Activated T-cell treated with anti-CD3 and anti-CD28 coated beads for 4 hours (primary cell): ENCODE measurements around the gene CRYBG2.
"Not testable (repeated sequence)": the region's sequence is repeated elsewhere in the genome, so short reads cannot be mapped to it uniquely, and the experiment has no call there.

Experiments
- DNase-seq: peaks from one replicate; pipeline ENCODE4 v3.0.0-alpha.2; 2020

Gene CRYBG2

DNA sequence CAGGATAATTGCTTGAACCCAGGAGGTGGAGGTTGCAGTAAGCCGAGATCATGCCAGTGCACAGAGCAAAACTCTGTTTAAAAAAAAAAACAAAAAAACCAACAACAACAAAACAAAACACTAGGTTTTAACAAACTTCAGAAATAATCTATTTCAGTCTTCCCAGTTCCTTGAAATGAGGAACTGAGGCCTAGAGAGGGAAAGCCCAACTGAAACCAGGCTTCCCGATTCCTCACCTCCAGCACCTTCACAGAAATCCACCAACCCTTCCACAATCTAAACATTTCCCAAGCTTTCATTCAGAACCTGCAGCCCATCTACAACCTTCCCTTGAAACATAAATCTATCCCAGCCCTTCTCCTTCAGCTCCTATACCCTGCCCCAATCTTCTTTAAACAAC, 36.8 kb downstream of the CRYBG2 start:
- no peak for DNase-seq

DNA sequence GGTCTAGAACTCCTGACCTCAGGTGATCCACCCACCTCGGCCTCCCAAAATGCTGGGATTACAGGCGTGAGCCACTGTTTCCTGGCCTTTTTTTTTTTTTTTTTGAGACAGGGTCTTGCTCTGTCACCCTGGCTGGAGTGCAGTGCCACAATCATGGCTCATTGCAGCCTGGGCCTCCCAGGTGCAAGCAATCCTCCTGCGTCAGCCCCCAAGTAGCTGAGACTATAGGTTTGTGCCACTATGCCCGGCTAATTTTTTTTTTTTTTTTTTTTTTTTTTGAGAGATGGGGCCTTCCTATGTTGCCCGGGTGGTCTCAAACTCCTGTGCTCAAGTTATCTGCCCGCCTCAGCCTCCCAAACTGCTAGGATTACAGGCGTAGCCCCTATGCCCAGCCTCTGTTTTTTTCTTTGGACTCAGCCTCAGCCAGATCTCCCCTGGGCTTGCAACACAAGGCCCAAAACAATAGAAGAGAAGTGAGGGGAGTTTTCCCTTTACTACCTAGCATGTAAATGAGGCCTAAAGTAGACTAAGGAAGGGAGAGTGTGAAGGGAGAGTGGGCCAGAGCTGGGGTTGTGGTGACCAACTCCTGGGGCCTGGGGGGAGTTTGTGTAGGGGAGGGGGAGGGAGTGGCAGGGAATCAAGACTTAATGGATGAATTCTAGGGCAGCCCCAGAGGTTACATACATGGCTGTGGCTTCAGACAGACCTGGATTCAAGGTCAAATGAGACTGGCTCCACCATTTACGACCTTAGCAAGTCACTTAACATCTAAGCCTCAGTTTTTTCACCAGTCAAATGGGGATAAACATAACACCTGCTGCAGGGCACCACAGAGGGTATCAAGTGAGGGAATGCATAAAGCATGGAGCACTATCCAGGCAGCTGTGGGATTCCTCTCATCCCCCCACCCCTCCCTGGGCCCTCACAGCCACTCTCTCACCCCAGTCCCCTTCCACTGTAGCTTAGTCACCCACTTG, 37.8 kb downstream of the CRYBG2 start:
- no peak for DNase-seq

DNA sequence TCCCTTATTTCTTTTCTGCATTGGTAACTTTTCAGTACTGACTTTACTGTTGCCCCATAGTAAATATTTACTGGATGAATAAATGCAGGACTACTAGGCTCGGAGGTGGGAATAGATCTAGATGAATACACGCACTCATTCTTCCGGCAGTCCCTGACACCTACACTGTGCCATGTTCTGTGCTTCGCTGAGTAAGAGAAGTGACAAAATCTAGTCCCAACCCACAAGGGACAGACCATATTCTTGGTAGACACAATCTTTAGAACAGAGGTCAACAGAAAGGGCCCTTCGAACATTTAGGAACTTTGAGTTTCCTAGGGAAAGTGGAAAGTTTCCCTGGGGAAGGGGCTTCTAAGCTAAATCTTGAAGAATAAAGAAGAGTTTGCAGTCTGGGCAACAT, 39.4 kb downstream of the CRYBG2 start:
- DNase-seq = no peak

DNA sequence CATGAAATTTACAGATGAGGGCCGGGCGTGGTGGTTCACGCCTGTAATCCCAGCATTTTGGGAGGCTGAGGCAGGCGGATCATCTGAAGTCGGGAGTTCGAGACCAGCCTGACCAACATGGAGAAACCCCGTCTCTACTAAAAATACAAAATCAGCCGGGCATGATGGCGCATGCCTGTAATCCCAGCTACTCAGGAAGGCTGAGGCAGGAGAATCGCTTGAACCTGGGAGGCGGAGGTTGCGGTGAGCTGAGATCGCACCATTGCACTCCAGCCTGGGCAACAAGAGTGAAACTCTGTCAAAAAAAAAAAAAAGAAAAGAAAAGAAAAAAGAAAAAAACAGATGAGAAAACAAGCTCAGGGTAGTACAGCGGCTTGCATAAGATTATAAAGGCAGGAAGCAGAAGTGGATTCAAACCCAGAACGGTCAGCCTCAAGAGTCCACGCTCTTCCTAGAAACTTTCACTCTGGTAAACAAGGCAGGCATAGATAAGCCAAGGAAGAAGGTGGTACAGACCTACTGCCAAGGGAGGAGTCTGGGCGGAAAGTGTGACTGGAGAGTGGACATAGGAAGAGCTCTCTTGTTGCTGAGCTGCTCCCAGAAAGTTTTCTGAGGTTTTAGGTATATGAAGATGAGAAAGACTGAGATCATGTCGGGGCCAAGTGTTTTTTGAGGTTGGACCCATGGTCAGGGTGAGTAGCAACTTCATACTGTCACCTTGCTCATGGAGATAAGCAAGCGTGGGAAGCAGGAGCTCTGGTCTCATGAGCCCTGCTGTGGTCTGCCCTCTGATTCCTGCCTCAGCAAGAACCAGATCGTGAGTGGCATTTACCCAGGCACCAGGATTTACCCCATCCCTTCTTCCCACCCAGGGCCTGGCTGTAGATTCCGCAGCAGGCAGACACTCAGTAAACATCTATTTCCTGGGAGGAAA, 45.7 kb downstream of the CRYBG2 start:
- not testable (repeated sequence) for DNase-seq

DNA sequence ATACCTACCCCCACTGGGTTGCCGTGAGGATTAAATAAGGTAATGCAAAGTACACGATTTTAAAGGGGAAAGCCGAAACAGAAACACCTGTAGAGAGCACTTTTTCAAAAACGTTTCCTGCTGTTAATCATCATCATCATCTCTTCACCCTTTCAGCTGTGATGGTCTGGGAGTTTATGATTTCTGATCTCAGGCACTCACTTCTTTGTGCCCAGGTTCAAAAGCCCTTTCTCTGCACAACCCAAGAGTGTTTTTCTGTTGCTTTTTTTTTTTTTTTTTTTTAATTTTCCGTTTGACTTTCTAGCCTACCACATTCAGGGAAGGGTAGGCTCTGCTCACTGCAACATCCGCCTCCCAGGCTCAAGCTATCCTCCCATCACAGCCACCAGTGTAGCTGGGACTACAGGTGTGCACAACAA, 46.6 kb downstream of the CRYBG2 start:
- no peak for DNase-seq

DNA sequence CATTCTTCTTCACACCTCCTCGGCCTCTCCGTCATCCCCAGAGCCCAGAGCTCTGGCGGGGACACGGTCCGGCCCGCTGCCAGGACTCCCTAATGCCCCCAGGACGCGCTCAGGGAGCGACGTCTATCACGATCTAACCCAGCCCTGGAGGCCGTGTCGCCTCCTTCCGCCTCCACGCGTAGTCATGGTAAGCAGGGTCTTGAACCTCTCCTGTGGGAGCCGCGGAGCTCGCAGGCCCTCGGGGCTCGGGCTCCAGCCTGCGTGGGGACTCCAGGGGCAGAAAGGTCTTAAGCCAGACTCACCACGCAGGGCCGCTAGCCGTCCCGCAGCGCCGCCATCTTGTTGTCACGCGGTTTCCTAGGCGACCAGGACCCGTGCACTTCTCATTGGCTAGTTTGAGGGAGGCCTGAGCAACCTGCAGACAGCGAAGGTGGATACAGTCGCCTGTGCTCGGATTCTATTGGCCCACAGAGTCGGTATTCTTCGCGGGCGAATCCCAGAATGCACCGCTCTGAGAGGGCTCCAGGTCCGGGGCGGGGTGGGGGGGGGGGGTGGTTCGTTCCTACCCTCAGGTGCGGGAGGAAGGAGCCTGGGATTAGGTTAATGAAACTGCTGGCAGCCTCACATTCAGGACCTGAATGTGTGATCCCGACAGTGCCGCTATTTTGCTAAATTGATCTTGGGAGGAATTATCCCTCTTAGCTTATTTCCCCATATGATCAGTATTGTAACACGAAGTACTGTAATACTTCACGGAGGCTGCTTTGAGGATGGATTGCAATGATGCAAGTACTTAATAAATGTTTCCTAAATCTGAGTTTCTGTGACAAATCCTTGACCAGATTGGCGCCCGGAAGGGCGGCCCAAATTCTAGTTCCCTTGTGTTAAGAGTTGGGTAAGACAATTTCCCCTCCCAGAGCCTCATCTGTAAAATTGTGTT, 47.4 kb downstream of the CRYBG2 start, which contains the start of gene UBXN11:
Gene UBXN11 (minus strand): TSS at position 347 of the 940 bp plus-strand sequence. CDS start 3,753 bp downstream, outside the sequence.
- peak; percentile 85 for DNase-seq

DNA sequence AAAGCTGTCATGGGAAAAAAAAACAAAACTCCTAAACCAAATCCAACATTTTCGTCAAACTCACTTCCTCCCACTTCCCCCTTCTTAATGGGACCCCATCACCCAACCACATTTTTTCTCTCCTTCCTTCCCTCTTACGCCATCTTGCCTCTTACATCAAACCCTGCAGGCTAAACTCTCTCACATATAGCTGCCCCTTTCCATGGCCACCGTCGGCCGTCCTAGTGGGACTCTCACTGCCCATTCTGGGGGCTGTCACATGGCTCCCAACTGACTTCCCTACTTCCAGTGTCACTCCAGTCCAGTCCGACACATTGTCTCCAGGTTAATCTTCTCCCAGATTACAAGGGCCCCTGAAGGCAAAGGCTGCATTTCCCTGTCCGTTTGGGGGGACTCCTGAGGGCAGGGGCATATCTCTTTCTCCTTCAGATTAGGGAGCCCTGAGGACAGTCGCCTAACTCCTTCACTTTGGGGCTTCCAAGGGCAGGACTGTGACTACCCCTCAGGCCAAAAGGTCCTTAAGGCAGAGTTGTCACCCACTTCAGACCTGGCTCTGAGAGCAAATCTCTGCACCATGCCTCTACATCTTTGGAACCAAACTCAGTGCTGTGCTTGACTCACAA, 48.2 kb downstream of the CRYBG2 start:
- no peak for DNase-seq

DNA sequence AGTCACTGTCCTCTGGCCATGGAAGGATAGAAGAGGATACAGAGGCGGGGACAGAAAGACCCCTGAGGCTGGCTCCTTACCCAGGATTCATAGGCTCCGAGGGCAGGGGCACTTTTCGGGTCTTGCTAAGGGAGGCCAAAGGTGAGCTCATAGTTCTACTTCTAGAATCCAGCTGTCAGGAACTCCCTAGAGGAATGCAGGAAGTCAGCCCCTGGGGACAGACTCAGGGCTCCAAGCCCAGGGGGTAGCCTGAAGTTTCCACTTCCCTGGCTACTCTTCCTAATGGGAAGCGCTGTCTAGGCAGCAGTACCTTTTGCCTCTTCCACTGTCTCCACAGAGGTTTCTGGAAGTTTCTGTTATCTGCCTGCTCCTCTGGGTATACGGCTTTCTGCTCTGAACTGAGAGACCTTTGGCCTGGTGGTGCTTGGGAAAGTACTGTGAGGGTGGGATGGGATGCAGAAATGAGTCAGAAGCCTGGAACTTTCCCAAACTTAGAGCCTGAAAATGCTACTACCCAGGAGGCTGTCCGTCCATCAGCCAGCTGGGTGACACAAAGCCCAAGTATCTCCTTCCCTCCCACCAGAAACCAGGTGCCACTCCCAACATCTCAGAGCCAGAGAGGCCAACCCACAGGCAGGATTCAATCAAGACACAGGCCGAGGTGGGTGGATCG, 51.1 kb downstream of the CRYBG2 start:
- DNase-seq = no peak

DNA sequence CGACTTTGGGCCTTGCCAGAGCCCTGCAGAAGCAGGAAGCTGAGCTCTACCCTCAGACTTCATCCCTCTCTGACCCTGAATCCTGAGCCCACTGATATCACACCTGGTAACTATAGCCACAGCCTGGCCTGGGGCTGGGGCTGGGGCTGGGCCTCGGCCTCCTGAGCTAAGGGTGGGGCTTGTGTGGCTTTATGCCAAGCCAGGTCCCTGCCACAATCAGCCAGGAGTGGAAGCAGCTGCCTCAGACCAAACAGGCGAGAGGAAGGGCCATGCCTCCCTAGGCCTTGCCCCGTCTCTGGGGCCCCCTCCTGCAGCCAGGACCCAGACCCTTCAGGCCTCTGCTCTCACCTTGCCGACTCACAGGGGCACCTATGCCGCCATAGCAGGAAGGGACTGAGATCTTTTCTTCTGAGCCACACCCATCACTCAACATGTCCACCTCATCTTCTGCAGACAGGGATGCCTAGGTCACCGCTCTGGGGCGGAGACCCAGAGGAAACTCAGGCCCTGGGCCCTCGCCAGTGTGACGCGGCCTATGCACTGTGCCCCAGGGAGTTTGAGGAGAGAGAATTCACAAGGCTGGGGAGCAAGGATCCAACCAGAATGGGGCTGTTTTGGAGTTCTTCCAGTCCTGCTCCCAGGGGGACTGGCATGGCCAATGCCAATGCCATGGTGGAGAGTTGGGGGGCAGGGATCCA, 53.2 kb downstream of the CRYBG2 start:
- DNase-seq = no peak

DNA sequence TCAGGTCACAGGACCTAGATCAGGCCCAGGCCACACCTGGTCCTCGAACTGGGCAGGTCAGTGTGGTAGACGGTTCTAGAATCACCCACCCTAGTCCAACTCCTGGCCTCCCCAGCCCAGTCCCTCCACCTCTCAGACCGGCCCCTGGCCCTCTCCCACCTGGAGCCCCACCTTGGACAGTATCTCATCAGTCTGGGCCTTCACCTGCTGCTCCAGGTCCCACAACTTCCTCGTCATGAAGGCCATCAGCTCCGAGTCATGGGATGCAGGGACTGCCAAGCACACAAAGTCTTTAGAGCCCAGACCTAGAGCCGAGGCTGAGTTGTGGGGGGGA, 56.2 kb downstream of the CRYBG2 start:
- no peak for DNase-seq

DNA sequence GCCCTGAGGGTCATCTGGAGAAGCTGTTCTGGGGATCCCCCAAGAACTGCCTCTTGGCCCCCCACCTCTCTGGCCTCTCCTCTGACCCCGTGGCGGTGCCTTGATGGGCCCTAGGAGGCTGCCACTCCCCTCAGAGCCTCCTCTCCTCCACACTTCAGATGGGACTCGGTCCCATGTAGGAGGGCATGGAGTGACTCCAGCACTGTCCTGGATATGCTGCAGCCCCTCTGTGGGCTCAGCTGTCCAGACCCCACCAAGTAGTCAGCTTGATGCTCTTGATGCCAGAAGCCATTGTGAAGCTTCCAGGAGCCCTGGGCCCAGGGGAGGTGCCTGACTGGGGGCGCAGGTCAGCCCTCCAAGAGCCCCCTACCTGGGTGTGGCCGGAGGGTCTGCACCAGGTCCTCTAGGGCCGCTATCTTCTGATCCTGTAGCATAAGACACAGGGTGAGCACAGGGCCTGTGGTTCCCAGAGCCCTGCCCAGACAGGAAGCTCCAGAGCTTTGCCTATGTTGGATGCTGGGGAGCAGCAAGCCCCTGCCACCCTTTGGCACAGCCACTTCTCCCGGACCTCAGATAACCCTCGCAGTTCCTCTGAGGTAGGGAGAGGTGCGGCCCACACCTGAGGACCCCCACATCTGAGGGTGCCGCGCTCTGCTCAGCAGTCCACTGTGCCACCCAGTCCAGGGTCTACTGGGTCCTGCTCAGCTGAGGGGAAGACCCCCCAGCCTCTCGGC, 56.7 kb downstream of the CRYBG2 start:
- DNase-seq = no peak

DNA sequence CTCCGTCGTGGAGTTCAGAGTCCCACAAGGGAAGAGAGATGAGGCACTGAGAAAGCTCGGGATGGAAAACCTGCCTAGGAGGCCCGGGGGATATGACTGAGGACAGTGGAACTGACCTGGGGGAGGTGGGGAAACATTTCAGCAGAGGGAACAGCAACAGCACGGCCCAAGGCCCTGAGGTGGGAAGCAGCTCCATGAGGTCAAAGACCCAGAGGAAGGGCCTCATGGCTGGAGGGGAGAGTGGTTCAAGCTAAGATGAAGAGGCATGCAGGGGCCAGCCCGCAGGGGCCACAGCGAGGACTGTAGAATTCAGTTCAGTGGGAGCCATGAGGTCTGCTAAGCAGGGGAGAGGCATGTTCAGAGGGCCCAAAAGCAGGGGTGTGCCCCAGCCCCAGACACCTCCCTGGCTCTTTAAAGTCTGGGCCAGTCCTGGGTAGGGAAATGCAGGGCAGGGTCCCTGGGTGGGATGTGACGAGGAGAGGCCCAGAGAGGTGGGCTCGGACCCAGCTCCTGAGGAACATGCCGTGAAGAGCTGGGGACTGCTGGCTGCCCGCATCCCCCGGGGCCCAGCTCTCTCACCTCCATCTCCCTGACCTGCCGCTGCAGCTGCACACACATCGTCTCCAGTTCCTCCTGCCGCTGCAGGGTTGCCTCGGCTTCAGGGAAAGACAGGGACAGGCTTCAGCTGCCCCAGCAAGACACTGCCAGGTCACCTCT, 57.4 kb downstream of the CRYBG2 start:
- no peak for DNase-seq

DNA sequence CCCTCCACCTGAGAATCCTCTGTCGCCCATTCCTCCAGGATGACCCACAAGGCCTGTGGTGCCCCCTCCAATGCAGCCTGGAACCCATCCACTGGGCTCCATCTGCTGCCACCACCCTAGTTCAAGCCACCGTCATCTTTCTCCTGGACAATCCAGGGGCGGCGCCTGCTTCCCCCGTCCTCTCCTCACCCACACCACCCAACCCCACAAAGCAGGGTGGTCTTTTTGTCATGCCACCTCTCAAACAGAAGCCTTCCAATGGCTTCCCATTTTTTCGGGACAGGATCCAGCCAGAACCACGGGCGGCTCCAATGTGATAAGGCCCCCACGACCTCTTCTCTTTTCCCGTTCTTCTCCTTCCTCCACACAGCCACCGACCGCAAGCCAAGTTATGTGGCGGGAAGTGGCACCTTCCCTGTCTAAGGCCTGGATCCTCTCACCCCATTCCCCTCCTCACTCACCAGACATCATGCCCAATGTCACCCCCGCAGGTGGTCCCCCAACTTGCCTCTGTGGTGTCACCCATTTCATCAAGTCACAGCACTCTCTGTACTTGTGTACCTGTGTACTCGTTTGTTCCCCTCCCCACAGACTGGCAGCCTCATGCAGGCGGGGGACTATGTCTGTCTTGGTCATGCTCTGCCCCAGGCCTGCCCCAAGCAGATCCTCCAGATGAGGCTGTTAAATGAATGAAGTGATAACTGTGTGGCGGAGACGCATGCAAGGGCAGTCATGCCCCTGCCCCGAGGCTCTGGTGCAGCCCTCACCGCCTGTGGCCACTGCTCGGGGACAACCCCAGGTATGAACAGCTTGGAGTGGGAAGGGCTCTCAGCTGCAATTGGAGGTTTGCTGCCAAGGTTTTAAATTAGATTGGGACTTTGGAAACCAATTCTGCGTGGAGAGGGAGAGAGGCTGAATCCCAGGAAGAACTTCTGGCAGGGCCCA, 58.5 kb downstream of the CRYBG2 start:
- DNase-seq = no peak

DNA sequence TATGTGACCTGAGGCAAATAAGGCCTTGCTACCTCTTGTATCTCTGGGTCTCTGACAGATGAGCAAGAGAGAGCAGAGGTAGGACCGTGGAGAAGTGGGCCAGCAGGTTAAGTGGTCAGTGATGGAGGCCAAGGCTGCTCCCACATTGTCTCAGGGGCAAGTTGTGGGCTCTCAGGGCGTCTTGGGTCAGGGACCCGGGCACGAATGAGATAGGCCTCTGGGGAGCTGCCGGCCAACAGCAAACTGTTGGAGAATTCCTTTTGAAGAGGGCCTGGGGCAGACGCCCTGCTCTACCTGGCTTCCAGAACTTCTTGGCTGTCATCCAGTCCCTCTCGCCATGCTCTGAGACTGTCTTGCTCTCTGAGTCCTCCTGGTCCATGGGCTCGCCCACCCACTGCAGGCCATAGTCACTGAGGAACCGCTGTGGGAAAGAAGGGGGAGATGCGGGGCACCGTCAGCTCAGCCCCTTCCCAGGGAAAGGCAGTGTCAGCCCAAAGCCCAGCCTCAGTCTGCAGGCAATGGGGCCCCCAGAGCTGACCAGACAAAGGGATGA, 59.9 kb downstream of the CRYBG2 start:
- DNase-seq = no peak

DNA sequence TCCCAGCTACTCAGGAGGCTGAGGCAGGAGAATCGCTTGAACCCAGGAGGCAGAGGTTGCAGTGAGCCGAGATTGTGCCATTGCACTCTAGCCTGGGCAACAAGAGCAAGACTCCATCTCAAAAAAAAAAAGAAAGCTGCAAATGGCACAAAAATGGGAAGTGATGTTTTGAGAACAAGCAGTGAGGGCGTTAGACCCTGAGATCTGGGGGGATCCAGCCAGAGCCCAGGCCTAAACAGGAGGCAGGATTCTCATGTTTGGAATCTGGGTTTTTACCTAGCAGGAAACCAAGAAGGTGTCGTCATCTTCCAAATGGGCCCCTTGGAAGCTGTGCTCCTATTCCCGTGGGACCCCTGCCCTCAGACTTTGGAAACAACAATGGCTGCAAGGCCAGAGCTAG, 61.2 kb downstream of the CRYBG2 start:
- DNase-seq = not testable (repeated sequence)

DNA sequence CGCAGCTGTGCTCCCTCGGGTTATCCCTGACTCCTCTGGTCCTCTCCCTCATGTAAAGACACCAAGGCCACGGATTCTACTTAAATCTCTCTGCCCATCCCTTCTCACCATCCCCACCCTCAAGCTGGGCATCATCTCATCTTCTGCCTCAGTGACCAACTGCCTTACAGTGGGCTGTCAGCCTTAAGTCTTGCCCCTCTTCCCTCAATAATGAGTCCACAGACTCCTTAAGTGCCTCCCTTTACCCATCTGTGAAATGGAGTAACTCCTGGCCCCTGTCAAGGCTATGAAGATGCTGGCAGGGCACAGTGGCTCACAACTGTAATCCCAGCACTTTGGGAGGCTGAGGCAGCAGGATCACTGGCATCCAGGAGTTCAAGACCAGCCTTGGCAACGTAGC, 62.0 kb downstream of the CRYBG2 start:
- DNase-seq = no peak

DNA sequence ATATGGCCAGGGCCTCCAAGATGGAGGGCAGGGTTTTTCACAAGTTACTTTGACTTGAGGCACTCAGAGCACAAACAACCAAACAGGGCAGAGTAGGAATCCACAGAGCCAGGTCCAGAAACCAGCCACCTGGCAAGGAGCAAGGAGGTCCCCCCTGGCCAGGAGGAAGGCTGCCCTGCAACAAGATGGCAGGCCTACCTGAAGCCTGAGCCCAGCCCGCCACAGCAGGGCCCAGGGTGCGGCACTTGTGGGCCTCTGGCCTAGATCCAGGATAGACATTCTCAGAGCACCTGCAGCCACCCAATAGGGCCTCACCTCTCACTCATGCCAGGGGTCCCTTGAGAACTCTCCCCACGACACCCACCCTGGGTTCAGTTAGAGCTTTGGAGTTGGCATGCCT, 62.5 kb downstream of the CRYBG2 start:
- DNase-seq = no peak

DNA sequence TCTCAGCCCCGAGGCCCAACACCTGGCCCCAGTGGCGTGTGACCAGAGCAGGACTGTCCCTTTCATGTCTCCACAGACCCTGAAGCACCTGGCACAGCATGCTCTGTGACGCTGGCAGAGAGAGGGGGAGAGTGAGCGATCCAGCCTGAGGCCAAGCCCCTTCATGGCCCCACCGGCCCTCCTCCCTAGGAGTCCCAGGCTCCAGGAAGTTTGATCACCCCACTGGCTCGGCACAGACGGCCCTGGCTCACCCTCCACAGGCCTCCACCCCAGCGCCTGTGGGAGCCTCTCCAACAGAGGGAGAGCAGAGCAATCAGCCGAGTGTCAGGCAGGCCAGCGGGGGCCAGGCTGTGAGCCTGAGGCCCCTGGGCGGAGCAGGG, 63.1 kb downstream of the CRYBG2 start:
- DNase-seq = no peak
